Smooth muscle cell (in vitro differentiated cells): Measurements from ENCODE around the gene CSK. TPM values are rescaled to one million over a fixed set of nuclear protein-coding genes. Genes with fewer than 3 reads are reported as not detected.
"Not testable (repeated sequence)": the region's sequence is repeated elsewhere in the genome, so short reads cannot be mapped to it uniquely, and the experiment has no call there.

Experiments
- DNase-seq: peaks from one replicate; lab custom pipeline; 2025; ENCODE audit not compliant: unreplicated experiment; lab: John Stamatoyannopoulos, UW
- H2AFZ ChIP-seq: fragments of 200-600 bp; sonication (generic); 2 replicates; pipeline ENCODE4 v1.6.0; 2016; ENCODE audit warnings: antibody characterized with exemption, low read depth, mild to moderate bottlenecking
- H3F3A ChIP-seq: fragments of 200-600 bp; sonication (generic); 2 replicates; pipeline ENCODE4 v1.6.0; 2017; ENCODE audit warnings: antibody characterized with exemption, low read depth
- H3K27ac ChIP-seq: fragments of 200-600 bp; sonication (generic); 2 replicates; pipeline ENCODE4 v1.5.1; 2016; ENCODE audit warnings: low read depth, mild to moderate bottlenecking
- H3K27me3 ChIP-seq: fragments of 200-600 bp; sonication (generic); 2 replicates; pipeline ENCODE4 v1.6.1; 2016; ENCODE audit warnings: low read depth, mild to moderate bottlenecking
- H3K36me3 ChIP-seq: fragments of 200-600 bp; sonication (generic); 2 replicates; pipeline ENCODE4 v1.5.1; 2016; ENCODE audit warnings: low read depth
- H3K4me1 ChIP-seq: fragments of 200-600 bp; sonication (generic); 2 replicates; pipeline ENCODE4 v1.5.1; 2016; ENCODE audit warnings: low read depth
- H3K4me2 ChIP-seq: fragments of 200-600 bp; sonication (generic); 2 replicates; pipeline ENCODE4 v1.6.0; 2016; ENCODE audit warnings: mild to moderate bottlenecking
- H3K4me3 ChIP-seq: fragments of 200-600 bp; sonication (generic); 2 replicates; pipeline ENCODE4 v1.5.1; 2016; ENCODE audit warnings: mild to moderate bottlenecking
- H3K79me2 ChIP-seq: fragments of 200-600 bp; sonication (generic); 2 replicates; pipeline ENCODE4 v1.6.0; 2016; ENCODE audit warnings: low read depth, mild to moderate bottlenecking
- H3K9ac ChIP-seq: fragments of 200-600 bp; sonication (generic); 2 replicates; pipeline ENCODE4 v1.6.0; 2016; ENCODE audit warnings: low read depth
- H3K9me3 ChIP-seq: fragments of 200-600 bp; sonication (generic); replicated peaks from 2 replicates; pipeline ENCODE4 v1.5.1; 2016; ENCODE audit warnings: low read depth
- H4K20me1 ChIP-seq: fragments of 200-600 bp; sonication (generic); 2 replicates; pipeline ENCODE4 v1.6.0; 2016; ENCODE audit warnings: low read depth
- CTCF ChIP-seq: fragments of 200-600 bp; sonication (generic); IDR thresholded peaks from 2 replicates; pipeline ENCODE4 v1.5.1; 2017; ENCODE audit warnings: borderline replicate concordance, mild to moderate bottlenecking, antibody characterized with exemption; ENCODE audit not compliant: insufficient read depth, poor library complexity, severe bottlenecking
- WGBS: methylation state at CpG from one replicate; pipeline ENCODE4 v1.1.7; 2016; ENCODE audit warnings: low lambda C conversion rate; 5-methylcytosine and 5-hydroxymethylcytosine counted together
- polyA plus RNA-seq: library from polyadenylated mRNA; unstranded; fragments of >200 nt; fragmentation: Nextera tagmentation; extraction: Ambion mirVana; gene quantifications from 2 replicates; pipeline ENCODE4 v1.2.1, GENCODE V29; 2016
- total RNA-seq: library from RNA; depleted of rRNA; stranded (reverse); fragments of >200 nt; gene quantifications from 2 replicates; pipeline ENCODE4 v1.2.3, GENCODE V29; 2014

The CSK gene
- total and polyA plus RNA-seq, 2 experiments from 2014 or later: 16.5 to 19.6 TPM

GRCh38 chr15:74784426-74785193, 2.7 kb downstream of the CSK start:
- no peak for TF ChIP-seq CTCF
- no peaks in the 10 kb centered on the region for H3F3A ChIP-seq
- H3K9me3 ChIP-seq: no peaks in the 10 kb centered on the region
- no peak overlapping the region for H3K27ac ChIP-seq
- H3K27me3 ChIP-seq: no peaks in the 10 kb centered on the region
- WGBS: 95% methylated on average over 8 of the region's 8 CpGs
- H3K9ac ChIP-seq: no peak overlapping the region
- H3K4me3 ChIP-seq: no peak overlapping the region
- peaks cover 69% of the 10 kb centered on the region for H3K79me2 ChIP-seq
- H3K4me1 ChIP-seq: peaks cover 25% of the 10 kb centered on the region
- peaks cover 70% of the 10 kb centered on the region for H4K20me1 ChIP-seq
- H3K36me3 ChIP-seq: no peaks in the 10 kb centered on the region
- no peak for DNase-seq
- H2AFZ ChIP-seq: no peak overlapping the region
- no peak overlapping the region for H3K4me2 ChIP-seq

DNA sequence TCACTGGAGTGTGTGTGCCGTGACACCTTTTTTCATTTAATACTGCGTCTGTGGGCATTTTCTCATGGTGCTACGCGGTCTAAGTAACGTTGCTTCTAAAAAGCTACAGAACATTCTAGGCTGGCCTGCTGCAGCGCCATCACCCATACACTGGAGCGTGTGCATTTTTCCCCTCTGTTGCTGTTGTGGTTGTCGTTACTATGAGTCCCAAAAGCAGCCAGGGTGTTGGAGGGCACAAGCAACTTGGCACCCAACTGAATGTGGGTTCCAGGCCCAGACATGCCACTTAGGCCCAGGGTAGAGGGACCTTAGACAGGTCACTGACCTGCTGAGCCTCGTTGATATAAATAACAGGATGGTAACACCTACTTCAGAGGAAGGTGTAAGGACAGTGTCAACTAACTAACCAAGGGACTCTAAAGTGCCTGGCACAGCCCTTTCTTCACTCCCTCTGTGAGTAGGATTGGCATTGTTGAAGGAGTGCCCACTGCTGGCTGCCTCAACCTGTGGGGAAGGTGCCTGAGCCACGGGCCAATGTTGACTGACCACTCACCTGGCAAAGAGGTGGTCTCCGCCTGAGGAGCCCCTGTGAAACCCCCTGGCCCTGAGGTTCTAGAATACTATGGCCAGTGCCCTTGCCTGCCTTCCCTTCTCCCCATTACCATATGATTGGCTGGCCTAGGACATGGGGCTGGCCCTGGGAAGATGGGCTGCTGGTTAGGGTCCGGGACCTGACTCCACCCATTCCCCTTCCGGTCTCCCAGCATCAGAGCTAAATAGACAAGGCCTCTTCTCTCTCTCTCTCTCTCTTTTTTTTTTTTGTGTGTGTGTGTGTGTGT, 3.5 kb downstream of the CSK start:
- no peak overlapping the region for H2AFZ ChIP-seq
- peaks cover 6% of the 10 kb centered on the region for H3F3A ChIP-seq
- peaks cover 75% of the 10 kb centered on the region for H3K79me2 ChIP-seq
- no peak overlapping the region for H3K9ac ChIP-seq
- TF ChIP-seq CTCF: no peak
- no peak overlapping the region for H3K4me2 ChIP-seq
- H3K4me3 ChIP-seq: no peak overlapping the region
- H3K9me3 ChIP-seq: no peaks in the 10 kb centered on the region
- peaks cover 78% of the 10 kb centered on the region for H4K20me1 ChIP-seq
- 96% methylated on average over 13 of the region's 13 CpGs for WGBS
- no peak overlapping the region for H3K27ac ChIP-seq
- H3K27me3 ChIP-seq: no peaks in the 10 kb centered on the region
- H3K4me1 ChIP-seq: peaks cover 25% of the 10 kb centered on the region
- H3K36me3 ChIP-seq: no peaks in the 10 kb centered on the region
- no peak for DNase-seq

DNA sequence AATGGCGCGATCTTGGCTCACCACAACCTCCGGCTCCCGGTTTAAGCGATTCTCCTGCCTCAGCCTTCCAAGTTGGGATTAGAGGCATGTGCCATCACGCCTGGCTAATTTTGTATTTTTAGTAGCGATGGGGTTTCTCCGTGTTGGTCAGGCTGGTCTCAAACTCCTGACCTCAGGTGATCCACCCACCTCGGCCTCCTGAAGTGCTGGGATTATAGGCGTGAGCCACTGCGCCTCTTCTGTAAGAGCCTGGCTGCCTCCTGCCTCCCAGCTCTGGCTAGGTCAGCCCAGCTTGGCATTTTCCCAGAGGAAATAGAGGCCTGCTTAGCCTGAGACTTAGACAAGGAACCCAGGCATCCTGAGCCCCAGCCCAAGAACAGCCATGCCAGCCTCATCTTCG, 4.2 kb downstream of the CSK start:
- H3K4me2 ChIP-seq, H3K9ac ChIP-seq, H3K27me3 ChIP-seq, H2AFZ ChIP-seq, DNase-seq, H3K9me3 ChIP-seq, H3K4me3 ChIP-seq, H3K27ac ChIP-seq, H3K36me3 ChIP-seq: not testable (repeated sequence)
- H3F3A ChIP-seq: peaks cover 12% of the 10 kb centered on the region
- peaks cover 85% of the 10 kb centered on the region for H4K20me1 ChIP-seq
- H3K4me1 ChIP-seq: peaks cover 25% of the 10 kb centered on the region
- WGBS: 92% methylated on average over 12 of the region's 12 CpGs
- H3K79me2 ChIP-seq: peaks cover 77% of the 10 kb centered on the region

GRCh38 chr15:74786551-74787165, 4.8 kb downstream of the CSK start:
- Histone ChIP-seq H3K4me1 (peaks cover 22% of the 10 kb centered on the region), H3K4me2 (no peak overlapping the region), H3K27ac (no peak overlapping the region), H4K20me1 (peaks cover 91% of the 10 kb centered on the region), H3K9me3 (no peaks in the 10 kb centered on the region), H3K4me3 (no peak overlapping the region), H3K9ac (no peak overlapping the region), H3K27me3 (no peaks in the 10 kb centered on the region), H3F3A (peaks cover 12% of the 10 kb centered on the region), H3K36me3 (no peaks in the 10 kb centered on the region), H2AFZ (no peak overlapping the region), H3K79me2 (peaks cover 83% of the 10 kb centered on the region)
- WGBS: 94% methylated on average over 7 of the region's 7 CpGs
- no peak for DNase-seq
- TF ChIP-seq CTCF: no peak
